GM12801 (cell line): ENCODE data around the gene B4GALT5.

Source experiments
- CTCF ChIP-seq: IDR thresholded peaks from one replicate; pipeline ENCODE4 v1.5.1; 2011; ENCODE audit warnings: control low read depth; ENCODE audit not compliant: insufficient read length; ENCODE audit errors: extremely low read depth

The B4GALT5 gene

DNA sequence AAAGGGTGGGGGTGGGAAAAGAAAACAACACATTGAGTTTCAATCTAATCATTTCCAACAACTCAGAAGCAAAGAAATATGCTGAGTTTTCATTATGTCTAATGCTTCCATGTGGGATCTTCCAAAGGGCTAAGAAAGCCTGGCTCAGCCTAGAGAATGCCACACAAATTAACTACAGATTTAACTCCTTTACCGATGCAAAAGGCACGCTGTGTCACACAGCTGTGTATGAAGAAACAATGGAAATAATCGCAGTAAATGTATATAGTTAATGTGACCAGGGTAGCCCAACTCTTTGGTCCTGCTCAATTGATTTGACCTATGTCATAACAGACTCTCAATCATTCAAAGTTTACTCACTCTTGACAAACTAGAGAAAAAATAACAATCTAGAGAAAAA, 17.8 kb downstream of the B4GALT5 start:
- no peak for TF ChIP-seq CTCF

DNA sequence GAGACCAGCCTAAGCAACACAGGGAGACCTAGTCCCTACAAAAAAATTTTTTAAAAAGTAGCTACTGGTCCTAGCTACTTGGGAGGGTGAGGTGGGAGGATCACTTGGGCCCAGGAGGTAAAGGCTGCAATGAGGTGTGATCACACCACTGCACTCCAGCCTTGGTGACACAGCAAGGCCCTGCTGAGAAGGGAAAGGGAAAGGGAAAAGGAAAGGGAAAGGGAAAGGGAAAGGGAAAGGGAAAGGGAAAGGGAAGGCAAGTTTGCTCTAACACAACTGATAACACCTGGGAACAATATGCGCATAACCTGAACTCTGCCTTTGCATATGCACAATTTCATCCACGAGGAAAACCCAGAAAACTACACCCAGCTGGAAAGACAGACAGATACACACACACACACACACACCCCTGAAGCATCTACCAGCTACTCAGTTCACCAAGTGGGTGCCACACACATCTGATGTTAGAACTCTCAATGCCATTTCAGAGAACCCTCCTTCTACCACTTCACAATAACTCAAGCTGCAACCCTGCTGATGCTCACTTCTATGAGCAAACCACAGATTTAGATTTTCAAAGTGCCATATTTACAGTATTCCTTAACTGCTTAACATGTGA, 19.1 kb downstream of the B4GALT5 start:
- no peak for TF ChIP-seq CTCF

- TF ChIP-seq CTCF = no peak
Measured at GRCh38 chr20:49693435-49694171, 20.1 kb downstream of the B4GALT5 start.

- no peak for TF ChIP-seq CTCF
Measured at GRCh38 chr20:49692941-49693340, 20.7 kb downstream of the B4GALT5 start.

GRCh38 chr20:49691818-49692568, 21.7 kb downstream of the B4GALT5 start:
- TF ChIP-seq CTCF = no peak

DNA sequence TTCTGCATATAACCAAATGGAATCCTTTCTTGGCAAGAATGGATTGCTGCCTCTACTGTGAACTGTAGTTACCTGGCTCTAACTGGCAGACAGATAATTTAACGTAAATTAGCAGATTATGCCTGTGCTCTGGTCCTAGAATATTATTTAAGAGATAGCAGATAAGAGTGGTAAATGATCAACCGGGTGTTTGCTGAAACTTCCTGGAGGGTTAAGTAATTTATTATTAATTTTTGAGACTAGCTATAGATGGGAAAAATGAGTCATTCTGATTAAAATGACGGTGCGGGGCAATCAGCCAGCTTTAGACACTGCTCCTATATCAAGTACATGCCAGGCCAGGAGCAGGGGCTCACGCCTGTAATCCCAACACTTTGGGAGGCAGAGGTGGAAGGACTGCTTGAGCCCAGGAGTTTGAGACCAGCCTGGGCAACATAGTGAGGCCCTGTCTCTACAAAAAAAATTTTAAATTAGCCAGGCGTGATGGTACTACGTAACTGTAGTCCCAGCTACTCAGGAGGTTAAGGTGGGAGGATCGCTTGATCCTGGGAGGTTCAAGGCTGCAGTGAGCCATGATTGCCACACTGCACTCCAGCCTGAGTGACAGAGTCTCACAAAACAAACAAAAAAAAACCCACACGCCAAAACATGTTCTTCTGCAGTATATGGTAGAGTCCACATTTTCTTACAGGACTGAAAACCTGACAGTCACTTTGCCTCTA, 22.6 kb downstream of the B4GALT5 start:
- TF ChIP-seq CTCF = no peak
